ENCODE results near the gene TNNI3K. TPM values are rescaled to one million over a fixed set of nuclear protein-coding genes. Genes with fewer than 3 reads are reported as not detected.

The TNNI3K gene
- total RNA-seq, 4 donors from 2014 or later: 0.73 to 2.0 TPM; not detected in 2

DNA sequence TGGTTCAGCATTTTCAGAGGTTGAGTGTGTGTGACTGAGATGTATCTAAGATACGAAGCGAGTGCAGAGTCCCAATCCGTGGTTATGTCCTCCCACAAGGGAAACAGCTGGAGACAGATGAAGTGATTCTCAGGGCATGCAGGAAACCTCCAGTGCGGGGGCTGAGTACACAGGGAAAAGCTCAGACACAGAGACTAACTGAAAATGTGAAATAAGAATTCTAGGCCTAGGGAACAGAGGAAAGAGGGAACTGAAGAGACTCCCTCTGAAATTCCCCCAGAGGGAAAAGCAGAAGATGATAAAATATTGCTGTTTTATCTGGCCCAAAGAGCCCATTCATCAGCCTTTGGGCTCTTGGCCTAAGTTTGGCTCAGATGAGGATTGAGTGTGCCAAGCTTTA lies 160.4 kb downstream of the TNNI3K start:
- TF ChIP-seq, protein P1, sequence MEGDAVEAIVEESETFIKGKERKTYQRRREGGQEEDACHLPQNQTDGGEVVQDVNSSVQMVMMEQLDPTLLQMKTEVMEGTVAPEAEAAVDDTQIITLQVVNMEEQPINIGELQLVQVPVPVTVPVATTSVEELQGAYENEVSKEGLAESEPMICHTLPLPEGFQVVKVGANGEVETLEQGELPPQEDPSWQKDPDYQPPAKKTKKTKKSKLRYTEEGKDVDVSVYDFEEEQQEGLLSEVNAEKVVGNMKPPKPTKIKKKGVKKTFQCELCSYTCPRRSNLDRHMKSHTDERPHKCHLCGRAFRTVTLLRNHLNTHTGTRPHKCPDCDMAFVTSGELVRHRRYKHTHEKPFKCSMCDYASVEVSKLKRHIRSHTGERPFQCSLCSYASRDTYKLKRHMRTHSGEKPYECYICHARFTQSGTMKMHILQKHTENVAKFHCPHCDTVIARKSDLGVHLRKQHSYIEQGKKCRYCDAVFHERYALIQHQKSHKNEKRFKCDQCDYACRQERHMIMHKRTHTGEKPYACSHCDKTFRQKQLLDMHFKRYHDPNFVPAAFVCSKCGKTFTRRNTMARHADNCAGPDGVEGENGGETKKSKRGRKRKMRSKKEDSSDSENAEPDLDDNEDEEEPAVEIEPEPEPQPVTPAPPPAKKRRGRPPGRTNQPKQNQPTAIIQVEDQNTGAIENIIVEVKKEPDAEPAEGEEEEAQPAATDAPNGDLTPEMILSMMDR (IDR thresholded peaks at IDR 0.05): no peak
- TF ChIP-seq POLR2A (IDR thresholded peaks at IDR 0.05): no peak
- Histone ChIP-seq H3K27me3 (no peaks in the 10 kb centered on the region), H3K36me3 (no peaks in the 10 kb centered on the region), H3K9me3 (no peaks in the 10 kb centered on the region), H3K4me3 (replicated peaks in 1 of 3) (no peak overlapping the region), H3K4me1 (no peaks in the 10 kb centered on the region), H3K27ac (no peak overlapping the region)
- WGBS, 2 donors: 52 to 67% methylated on average over 4 of the region's 4 CpGs
- no peak for DNase-seq
- intact Hi-C loops (cut with DNase I): no loop called here

- intact Hi-C loops (cut with DNase I): no loop called here
- DNase-seq: no peak
- Histone ChIP-seq H3K9me3 (no peaks in the 10 kb centered on the region), H3K4me1 (no peaks in the 10 kb centered on the region), H3K27ac (no peak overlapping the region), H3K36me3 (no peaks in the 10 kb centered on the region), H3K4me3 (replicated peaks in 1 of 3) (no peak overlapping the region), H3K27me3 (no peaks in the 10 kb centered on the region)
- 63 to 80% methylated on average over 3 of the region's 3 CpGs for WGBS, 2 donors
- no peak for TF ChIP-seq POLR2A (IDR thresholded peaks at IDR 0.05)
- TF ChIP-seq, protein P1 (IDR thresholded peaks at IDR 0.05): no peak
These were observed 161.3 kb downstream of the TNNI3K start for GRCh38 chr1:74396462-74396861.

DNA sequence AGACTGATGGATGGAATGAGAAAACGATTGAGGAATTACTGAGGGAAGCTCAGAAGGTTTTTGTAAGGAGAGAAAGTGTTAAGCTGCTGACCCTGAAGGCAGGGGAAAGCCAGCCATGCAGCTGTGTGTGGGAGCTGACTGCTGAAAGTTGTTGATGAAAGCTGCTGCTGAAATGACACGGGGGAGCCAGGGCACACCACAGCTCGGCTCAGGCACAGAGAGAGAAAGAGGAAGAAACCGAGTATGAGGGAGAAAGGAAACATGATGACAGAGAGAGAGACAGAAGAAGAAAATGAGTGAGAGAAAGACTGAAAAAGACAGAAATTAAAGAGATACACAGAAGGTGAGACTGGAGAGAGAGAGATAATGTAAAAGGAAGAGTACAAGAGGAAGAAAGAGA lies 161.7 kb downstream of the TNNI3K start:
- Histone ChIP-seq H3K9me3 (no peaks in the 10 kb centered on the region), H3K27ac (no peak overlapping the region), H3K27me3 (no peaks in the 10 kb centered on the region), H3K4me1 (no peaks in the 10 kb centered on the region), H3K4me3 (replicated peaks in 1 of 3) (no peak overlapping the region), H3K36me3 (no peaks in the 10 kb centered on the region)
- no peak for DNase-seq
- TF ChIP-seq, protein P1 (IDR thresholded peaks at IDR 0.05): no peak
- TF ChIP-seq POLR2A (IDR thresholded peaks at IDR 0.05): no peak
- intact Hi-C loops (cut with DNase I): no loop called here
- WGBS, 2 donors: 22 to 34% methylated on average over 4 of the region's 4 CpGs

- no peaks in the 10 kb centered on the region for H3K36me3 ChIP-seq
- no peaks in the 10 kb centered on the region for H3K4me1 ChIP-seq
- H3K4me3 ChIP-seq (replicated peaks in 1 of 3): no peak overlapping the region
- H3K27me3 ChIP-seq: no peaks in the 10 kb centered on the region
- H3K9me3 ChIP-seq: no peaks in the 10 kb centered on the region
- intact Hi-C loops (cut with DNase I): no loop called here
- 91 to 95% methylated on average over 5 of the region's 5 CpGs for WGBS, 2 donors
- TF ChIP-seq, protein P1 (IDR thresholded peaks at IDR 0.05): no peak
- TF ChIP-seq POLR2A (IDR thresholded peaks at IDR 0.05): no peak
- H3K27ac ChIP-seq: no peak overlapping the region
- DNase-seq: no peak
These were observed 164.1 kb downstream of the TNNI3K start for GRCh38 chr1:74399249-74399648.

DNA sequence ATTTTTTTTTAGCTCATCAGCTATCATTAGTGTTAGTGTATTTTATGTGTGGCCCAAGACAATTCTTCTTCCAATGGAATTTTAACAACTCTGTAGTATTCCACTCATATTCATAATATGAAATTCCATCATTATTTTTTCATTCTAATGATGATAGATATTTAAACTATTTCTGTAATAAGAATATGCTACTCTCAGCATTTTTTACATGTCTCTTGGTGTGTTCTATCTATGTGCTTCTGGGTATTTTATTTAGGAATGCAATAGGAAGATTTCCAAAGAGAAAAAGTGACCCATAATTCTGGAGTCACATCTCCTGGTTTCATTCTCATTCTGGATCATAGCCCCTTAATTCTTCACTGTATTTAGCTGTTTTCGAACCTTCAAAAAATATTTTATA lies 167.7 kb downstream of the TNNI3K start:
- H3K27me3 ChIP-seq: no peaks in the 10 kb centered on the region
- 86 to 90% methylated on average over 1 of the region's 1 CpG for WGBS, 2 donors
- DNase-seq: no peak
- H3K27ac ChIP-seq: no peak overlapping the region
- intact Hi-C loops (cut with DNase I): no loop called here
- TF ChIP-seq, protein P1 (IDR thresholded peaks at IDR 0.05): no peak
- no peak for TF ChIP-seq POLR2A (IDR thresholded peaks at IDR 0.05)
- H3K36me3 ChIP-seq: no peaks in the 10 kb centered on the region
- H3K4me1 ChIP-seq: no peaks in the 10 kb centered on the region
- H3K4me3 ChIP-seq (replicated peaks in 1 of 3): no peak overlapping the region
- no peaks in the 10 kb centered on the region for H3K9me3 ChIP-seq

Data from thyroid gland (tissue), 4 donors.